Measurements from ENCODE around the gene PRSS50.
"Not testable (repeated sequence)": the region's sequence is repeated elsewhere in the genome, so short reads cannot be mapped to it uniquely, and the experiment has no call there.

Gene PRSS50

DNA sequence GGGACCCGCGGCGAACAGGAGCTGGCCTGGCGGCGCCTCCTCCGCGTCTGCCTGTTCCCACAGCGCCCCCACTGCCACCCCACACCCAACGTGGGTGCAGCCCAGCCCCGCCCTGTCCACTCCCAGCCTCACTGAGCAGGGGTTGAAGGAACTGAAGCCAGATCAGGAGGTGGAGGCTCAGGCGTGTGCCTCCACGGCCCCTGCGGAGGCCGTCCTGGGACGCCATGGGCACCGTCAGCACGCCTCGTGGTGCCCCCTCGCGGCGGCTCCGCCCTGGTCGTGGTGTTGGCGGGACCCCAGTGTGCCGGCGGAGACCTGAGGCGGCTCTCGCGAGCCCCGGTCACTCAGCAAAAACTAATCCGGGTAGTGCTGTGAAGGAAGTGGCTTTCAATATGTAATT is 39.0 kb upstream of the PRSS50 start:
- no peak for TF ChIP-seq BACH2 (CRISPR knock-in tag; IDR thresholded peaks at IDR 0.05; ENCODE audit: borderline replicate concordance)
- no peak for TF ChIP-seq ZFP3 (CRISPR knock-in tag; IDR thresholded peaks at IDR 0.05)
- no peak for TF ChIP-seq ESRRG (CRISPR knock-in tag; IDR thresholded peaks at IDR 0.05)
- TF ChIP-seq ZNF565 (CRISPR knock-in tag; conservative IDR thresholded peaks at IDR 0.05; ENCODE audit: low read depth), result no peak
- TF ChIP-seq, protein P1, sequence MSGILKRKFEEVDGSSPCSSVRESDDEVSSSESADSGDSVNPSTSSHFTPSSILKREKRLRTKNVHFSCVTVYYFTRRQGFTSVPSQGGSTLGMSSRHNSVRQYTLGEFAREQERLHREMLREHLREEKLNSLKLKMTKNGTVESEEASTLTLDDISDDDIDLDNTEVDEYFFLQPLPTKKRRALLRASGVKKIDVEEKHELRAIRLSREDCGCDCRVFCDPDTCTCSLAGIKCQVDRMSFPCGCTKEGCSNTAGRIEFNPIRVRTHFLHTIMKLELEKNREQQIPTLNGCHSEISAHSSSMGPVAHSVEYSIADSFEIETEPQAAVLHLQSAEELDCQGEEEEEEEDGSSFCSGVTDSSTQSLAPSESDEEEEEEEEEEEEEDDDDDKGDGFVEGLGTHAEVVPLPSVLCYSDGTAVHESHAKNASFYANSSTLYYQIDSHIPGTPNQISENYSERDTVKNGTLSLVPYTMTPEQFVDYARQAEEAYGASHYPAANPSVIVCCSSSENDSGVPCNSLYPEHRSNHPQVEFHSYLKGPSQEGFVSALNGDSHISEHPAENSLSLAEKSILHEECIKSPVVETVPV (CRISPR knock-in tag; IDR thresholded peaks at IDR 0.05), result no peak
- TF ChIP-seq TOX (CRISPR knock-in tag; IDR thresholded peaks at IDR 0.05; ENCODE audit: borderline replicate concordance), result no peak
- TF ChIP-seq ZFP30 (CRISPR knock-in tag; IDR thresholded peaks at IDR 0.05), result no peak
- ATAC-seq, result no peak

DNA sequence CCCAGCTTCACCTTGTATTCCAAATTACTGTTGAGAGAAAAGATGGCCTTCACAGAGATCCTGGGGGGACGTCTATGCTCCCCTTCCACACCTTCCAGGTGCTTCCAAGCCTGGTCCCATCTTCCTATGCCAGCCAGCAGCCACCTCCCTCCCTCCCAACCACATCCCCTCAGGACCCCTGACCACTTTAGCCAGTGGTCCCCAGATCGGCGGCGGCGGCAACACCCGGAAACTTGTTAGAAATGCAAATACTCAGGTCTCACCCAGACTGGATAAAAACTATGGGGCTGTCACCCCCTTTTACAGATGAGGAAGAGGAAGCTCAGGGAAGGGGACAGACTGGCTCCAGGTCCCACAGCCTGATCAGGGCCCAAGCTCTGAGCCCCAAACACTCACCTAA is 38.0 kb upstream of the PRSS50 start:
- ATAC-seq, result no peak
- TF ChIP-seq, protein P2, sequence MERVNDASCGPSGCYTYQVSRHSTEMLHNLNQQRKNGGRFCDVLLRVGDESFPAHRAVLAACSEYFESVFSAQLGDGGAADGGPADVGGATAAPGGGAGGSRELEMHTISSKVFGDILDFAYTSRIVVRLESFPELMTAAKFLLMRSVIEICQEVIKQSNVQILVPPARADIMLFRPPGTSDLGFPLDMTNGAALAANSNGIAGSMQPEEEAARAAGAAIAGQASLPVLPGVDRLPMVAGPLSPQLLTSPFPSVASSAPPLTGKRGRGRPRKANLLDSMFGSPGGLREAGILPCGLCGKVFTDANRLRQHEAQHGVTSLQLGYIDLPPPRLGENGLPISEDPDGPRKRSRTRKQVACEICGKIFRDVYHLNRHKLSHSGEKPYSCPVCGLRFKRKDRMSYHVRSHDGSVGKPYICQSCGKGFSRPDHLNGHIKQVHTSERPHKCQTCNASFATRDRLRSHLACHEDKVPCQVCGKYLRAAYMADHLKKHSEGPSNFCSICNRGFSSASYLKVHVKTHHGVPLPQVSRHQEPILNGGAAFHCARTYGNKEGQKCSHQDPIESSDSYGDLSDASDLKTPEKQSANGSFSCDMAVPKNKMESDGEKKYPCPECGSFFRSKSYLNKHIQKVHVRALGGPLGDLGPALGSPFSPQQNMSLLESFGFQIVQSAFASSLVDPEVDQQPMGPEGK (CRISPR knock-in tag; IDR thresholded peaks at IDR 0.05; ENCODE audit: borderline replicate concordance), result no peak
- TF ChIP-seq TOX (CRISPR knock-in tag; IDR thresholded peaks at IDR 0.05; ENCODE audit: borderline replicate concordance), result no peak
- TF ChIP-seq ZFP3 (CRISPR knock-in tag; IDR thresholded peaks at IDR 0.05), result no peak
- TF ChIP-seq ZC3H10 (CRISPR knock-in tag; IDR thresholded peaks at IDR 0.05), result no peak
- TF ChIP-seq ISL1 (CRISPR knock-in tag; IDR thresholded peaks at IDR 0.05), result no peak
- no peak for TF ChIP-seq ZNF565 (CRISPR knock-in tag; conservative IDR thresholded peaks at IDR 0.05; ENCODE audit: low read depth)
- TF ChIP-seq GLIS3 (CRISPR knock-in tag; IDR thresholded peaks at IDR 0.05), result no peak
- TF ChIP-seq ZNF70 (CRISPR knock-in tag; IDR thresholded peaks at IDR 0.05), result no peak
- TF ChIP-seq ZFP30 (CRISPR knock-in tag; IDR thresholded peaks at IDR 0.05), result no peak
- TF ChIP-seq ARNTL (CRISPR knock-in tag; IDR thresholded peaks at IDR 0.05; ENCODE audit: borderline replicate concordance, low read depth), result no peak
- no peak for TF ChIP-seq TCF4 (CRISPR knock-in tag; IDR thresholded peaks at IDR 0.05; ENCODE audit: borderline replicate concordance)
- no peak for TF ChIP-seq CSDC2 (CRISPR knock-in tag; IDR thresholded peaks at IDR 0.05)
- TF ChIP-seq BACH2 (CRISPR knock-in tag; IDR thresholded peaks at IDR 0.05; ENCODE audit: borderline replicate concordance), result no peak
- TF ChIP-seq PPARA (CRISPR knock-in tag; IDR thresholded peaks at IDR 0.05; ENCODE audit: borderline replicate concordance), result no peak
- TF ChIP-seq, protein P3, sequence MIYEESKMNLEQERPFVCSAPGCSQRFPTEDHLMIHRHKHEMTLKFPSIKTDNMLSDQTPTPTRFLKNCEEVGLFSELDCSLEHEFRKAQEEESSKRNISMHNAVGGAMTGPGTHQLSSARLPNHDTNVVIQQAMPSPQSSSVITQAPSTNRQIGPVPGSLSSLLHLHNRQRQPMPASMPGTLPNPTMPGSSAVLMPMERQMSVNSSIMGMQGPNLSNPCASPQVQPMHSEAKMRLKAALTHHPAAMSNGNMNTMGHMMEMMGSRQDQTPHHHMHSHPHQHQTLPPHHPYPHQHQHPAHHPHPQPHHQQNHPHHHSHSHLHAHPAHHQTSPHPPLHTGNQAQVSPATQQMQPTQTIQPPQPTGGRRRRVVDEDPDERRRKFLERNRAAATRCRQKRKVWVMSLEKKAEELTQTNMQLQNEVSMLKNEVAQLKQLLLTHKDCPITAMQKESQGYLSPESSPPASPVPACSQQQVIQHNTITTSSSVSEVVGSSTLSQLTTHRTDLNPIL (CRISPR knock-in tag; IDR thresholded peaks at IDR 0.05; ENCODE audit: low read depth), result no peak

DNA sequence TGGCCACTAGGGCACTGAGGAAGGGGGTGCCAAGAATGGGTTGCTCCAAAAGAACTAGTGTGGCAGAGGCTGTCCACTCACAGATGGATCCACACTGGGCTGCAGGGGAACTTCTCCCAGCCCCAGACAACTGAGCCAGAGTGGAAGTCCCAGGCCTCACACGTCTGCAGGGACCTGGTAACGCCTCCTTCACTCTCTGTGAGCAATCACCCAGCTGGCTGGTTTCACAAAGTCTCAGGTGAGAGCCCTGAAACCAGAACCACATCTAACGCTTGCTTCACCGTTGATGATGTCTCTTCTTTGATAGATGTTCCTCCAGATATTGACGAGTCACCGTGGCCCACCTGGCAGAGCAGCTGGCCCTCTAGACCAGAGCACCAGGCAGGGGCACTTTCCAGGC is 35.5 kb upstream of the PRSS50 start:
- ATAC-seq, result not testable (repeated sequence)

DNA sequence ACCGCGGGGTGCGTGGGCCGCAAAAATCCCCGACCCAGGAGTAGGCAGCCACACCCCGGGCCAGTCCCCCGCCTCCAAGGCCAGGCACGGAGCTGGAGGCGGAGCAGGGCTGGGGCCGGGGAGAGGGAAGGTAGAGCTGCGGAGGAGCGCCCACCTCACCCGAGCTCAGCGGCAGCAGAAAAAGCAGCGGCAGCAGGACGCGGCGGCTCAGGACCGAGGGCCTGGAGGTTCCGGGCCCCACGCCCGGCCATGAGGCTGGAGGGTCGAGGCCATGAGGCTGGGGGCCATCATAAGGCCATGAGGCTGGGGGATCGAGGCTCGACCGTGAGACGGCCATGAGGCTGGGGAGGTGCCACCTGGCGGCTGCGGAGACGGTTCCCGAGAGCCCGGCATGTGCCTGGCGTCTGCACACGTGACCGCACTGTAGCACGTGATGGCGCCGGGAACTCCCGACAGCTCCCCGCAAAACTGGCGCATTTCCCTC is 32.9 kb upstream of the PRSS50 start:
- TF ChIP-seq BACH2 (CRISPR knock-in tag; IDR thresholded peaks at IDR 0.05; ENCODE audit: borderline replicate concordance), result no peak
- TF ChIP-seq, protein P2 (CRISPR knock-in tag; IDR thresholded peaks at IDR 0.05; ENCODE audit: borderline replicate concordance), result no peak
- TF ChIP-seq ZNF70 (CRISPR knock-in tag; IDR thresholded peaks at IDR 0.05), result no peak
- TF ChIP-seq OSR1 (CRISPR knock-in tag; IDR thresholded peaks at IDR 0.05), result no peak
- TF ChIP-seq TCF4 (CRISPR knock-in tag; IDR thresholded peaks at IDR 0.05; ENCODE audit: borderline replicate concordance), result no peak
- no peak for TF ChIP-seq GLIS3 (CRISPR knock-in tag; IDR thresholded peaks at IDR 0.05)
- no peak for TF ChIP-seq PPARA (CRISPR knock-in tag; IDR thresholded peaks at IDR 0.05; ENCODE audit: borderline replicate concordance)
- no peak for TF ChIP-seq ZC3H10 (CRISPR knock-in tag; IDR thresholded peaks at IDR 0.05)
- TF ChIP-seq, protein P1 (CRISPR knock-in tag; IDR thresholded peaks at IDR 0.05), result no peak
- TF ChIP-seq, protein P4, sequence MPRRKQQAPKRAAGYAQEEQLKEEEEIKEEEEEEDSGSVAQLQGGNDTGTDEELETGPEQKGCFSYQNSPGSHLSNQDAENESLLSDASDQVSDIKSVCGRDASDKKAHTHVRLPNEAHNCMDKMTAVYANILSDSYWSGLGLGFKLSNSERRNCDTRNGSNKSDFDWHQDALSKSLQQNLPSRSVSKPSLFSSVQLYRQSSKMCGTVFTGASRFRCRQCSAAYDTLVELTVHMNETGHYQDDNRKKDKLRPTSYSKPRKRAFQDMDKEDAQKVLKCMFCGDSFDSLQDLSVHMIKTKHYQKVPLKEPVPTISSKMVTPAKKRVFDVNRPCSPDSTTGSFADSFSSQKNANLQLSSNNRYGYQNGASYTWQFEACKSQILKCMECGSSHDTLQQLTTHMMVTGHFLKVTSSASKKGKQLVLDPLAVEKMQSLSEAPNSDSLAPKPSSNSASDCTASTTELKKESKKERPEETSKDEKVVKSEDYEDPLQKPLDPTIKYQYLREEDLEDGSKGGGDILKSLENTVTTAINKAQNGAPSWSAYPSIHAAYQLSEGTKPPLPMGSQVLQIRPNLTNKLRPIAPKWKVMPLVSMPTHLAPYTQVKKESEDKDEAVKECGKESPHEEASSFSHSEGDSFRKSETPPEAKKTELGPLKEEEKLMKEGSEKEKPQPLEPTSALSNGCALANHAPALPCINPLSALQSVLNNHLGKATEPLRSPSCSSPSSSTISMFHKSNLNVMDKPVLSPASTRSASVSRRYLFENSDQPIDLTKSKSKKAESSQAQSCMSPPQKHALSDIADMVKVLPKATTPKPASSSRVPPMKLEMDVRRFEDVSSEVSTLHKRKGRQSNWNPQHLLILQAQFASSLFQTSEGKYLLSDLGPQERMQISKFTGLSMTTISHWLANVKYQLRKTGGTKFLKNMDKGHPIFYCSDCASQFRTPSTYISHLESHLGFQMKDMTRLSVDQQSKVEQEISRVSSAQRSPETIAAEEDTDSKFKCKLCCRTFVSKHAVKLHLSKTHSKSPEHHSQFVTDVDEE (CRISPR knock-in tag; IDR thresholded peaks at IDR 0.05), result no peak
- TF ChIP-seq ZFP30 (CRISPR knock-in tag; IDR thresholded peaks at IDR 0.05), result no peak
- no peak for TF ChIP-seq ZNF8 (CRISPR knock-in tag; IDR thresholded peaks at IDR 0.05)
- TF ChIP-seq, protein P3 (CRISPR knock-in tag; IDR thresholded peaks at IDR 0.05; ENCODE audit: low read depth), result no peak
- TF ChIP-seq ESRRG (CRISPR knock-in tag; IDR thresholded peaks at IDR 0.05), result no peak
- no peak for TF ChIP-seq ZFP3 (CRISPR knock-in tag; IDR thresholded peaks at IDR 0.05)
- TF ChIP-seq ZNF565 (CRISPR knock-in tag; conservative IDR thresholded peaks at IDR 0.05; ENCODE audit: low read depth), result no peak
- TF ChIP-seq TOX (CRISPR knock-in tag; IDR thresholded peaks at IDR 0.05; ENCODE audit: borderline replicate concordance), result no peak
- no peak for TF ChIP-seq RARB (CRISPR knock-in tag; IDR thresholded peaks at IDR 0.05)
- no peak for ATAC-seq
